Right lobe of liver (tissue), 6 donors: ENCODE data around the gene CHFR. TPM values are rescaled to one million over a fixed set of nuclear protein-coding genes. Genes with fewer than 3 reads are reported as not detected.
"Not testable (repeated sequence)": the region's sequence is repeated elsewhere in the genome, so short reads cannot be mapped to it uniquely, and the experiment has no call there.

Experiments
- ATAC-seq, 4 donors: fragments of 200-7000 bp; cut with Tn5 transposase; one replicate each; pipeline ENCODE4 v1.9.1; 2020; ENCODE audit warnings: mild to moderate bottlenecking in 4 of 4, moderate library complexity in 4 of 4
- DNase-seq, 3 donors: peaks; one replicate each; pipeline ENCODE4 v3.0.0-alpha.2; 2020
- H3K27ac ChIP-seq, 3 donors: fragments of 200-600 bp; one replicate each; pipeline ENCODE4 v1.8.0; 2022
- H3K27me3 ChIP-seq, 2 donors: fragments of 200-600 bp; one replicate each; pipeline ENCODE4 v1.8.0; 2022
- H3K36me3 ChIP-seq, 4 donors: fragments of 200-600 bp; sonication (generic) in 1 of 4; one replicate each; pipeline versions ENCODE4 v1.5.1 to v1.8.0; 2017 to 2022; ENCODE audit warnings: control low read depth in 1 of 4
- H3K4me1 ChIP-seq, 4 donors: fragments of 200-600 bp; sonication (generic) in 1 of 4; one replicate each; pipeline versions ENCODE4 v1.5.1 to v1.8.0; 2017 to 2022; ENCODE audit warnings: control low read depth in 1 of 4
- H3K4me3 ChIP-seq, 3 donors: fragments of 200-600 bp; one replicate each; pipeline ENCODE4 v1.8.0; 2022
- H3K9me3 ChIP-seq, 4 donors: fragments of 200-600 bp; sonication (generic) in 1 of 4; one replicate each; pipeline versions ENCODE4 v1.5.1 to v1.8.0; 2017 to 2022; ENCODE audit warnings: control low read depth in 1 of 4
- CTCF ChIP-seq, 4 donors: fragments of 200-600 bp in 3 of 4; fragments of 450-650 bp in 1 of 4; IDR thresholded peaks; one replicate each; pipeline versions ENCODE4 v1.5.1 to v1.8.0; 2016 to 2022; ENCODE audit warnings: antibody characterized with exemption in 4 of 4, mild to moderate bottlenecking in 2 of 4
- POLR2A ChIP-seq: fragments of 450-650 bp; IDR thresholded peaks from one replicate; pipeline ENCODE4 v1.6.1; 2017; ENCODE audit warnings: antibody characterized with exemption, mild to moderate bottlenecking
- WGBS: methylation state at CpG from one replicate; pipeline ENCODE4 v1.1.6; 2018; ENCODE audit warnings: low coverage, low lambda C conversion rate; ENCODE audit not compliant: insufficient coverage; ENCODE audit errors: missing lambda C conversion rate; 5-methylcytosine and 5-hydroxymethylcytosine counted together
- intact Hi-C, 2 donors: fragments of 100-400 bp; cut with DNase I; formaldehyde crosslinking; loops; one replicate each; pipeline versions ENCODE4 v1.11.2 to v1.14.1; 2022
- total RNA-seq, 6 experiments: library from RNA; depleted of rRNA in 2 of 6; stranded (reverse); fragments of >200 nt in 2 of 6; fragmentation: NEBNext Ultra II Directional in 3 of 6; extraction: Animal tissue kit (Norgen Biotek cat#: 25700) in 3 of 6; gene quantifications; one replicate each; pipeline versions ENCODE4 v1.1.0 to v1.2.4, GENCODE V29; 2016 to 2023
- donor health status: DM: no; HTN: yes; CAD: no.
- donor health status: DM: no; HTN: no; CAD: no.
- donor health status: DM: no; HTN: no; CAD: no.
- donor health status: DM: no; HTN: yes; CAD: no.
- donor health status: DM: no; HTN: yes; CAD: no.

CHFR gene
- total RNA-seq, 6 experiments from 2014 or later, result 11.0 to 20.4 (median 13.5) TPM

DNA sequence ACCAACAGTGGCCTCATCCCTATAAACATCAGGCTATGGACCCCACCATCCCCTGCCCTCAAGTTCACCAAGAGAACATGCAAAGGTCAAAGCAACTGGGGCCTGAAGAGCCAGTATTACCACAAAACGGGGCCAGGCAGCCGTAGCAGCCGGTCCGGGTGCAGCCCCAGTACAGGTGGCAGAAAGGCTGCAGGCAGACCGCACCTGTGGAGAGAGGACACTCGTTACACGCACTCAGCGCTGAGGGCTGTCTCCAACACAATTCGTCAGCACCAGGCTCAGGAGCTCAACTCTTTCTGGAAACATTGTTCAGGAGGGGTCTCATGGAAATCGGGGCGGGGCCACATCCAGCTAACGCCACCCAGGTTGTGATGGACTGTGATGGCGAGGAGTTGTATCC, 38.9 kb downstream of the CHFR start:
- intact Hi-C loops, result no loop called here
- DNase-seq (no peak), ATAC-seq (no peak)
- no peaks in the 10 kb centered on the region for H3K27me3 ChIP-seq
- no peak overlapping the region for H3K4me3 ChIP-seq
- no peaks in the 10 kb centered on the region for H3K9me3 ChIP-seq
- TF ChIP-seq POLR2A (no peak), CTCF (IDR thresholded peaks at IDR 0.05) (no peak)
- WGBS, result 98% methylated on average over 8 of the region's 13 CpGs
- H3K4me1 ChIP-seq, result no peaks in the 10 kb centered on the region
- no peak overlapping the region for H3K27ac ChIP-seq
- H3K36me3 ChIP-seq, result peaks cover 0 to 68% (median 24%) of the 10 kb centered on the region in 4 donors

DNA sequence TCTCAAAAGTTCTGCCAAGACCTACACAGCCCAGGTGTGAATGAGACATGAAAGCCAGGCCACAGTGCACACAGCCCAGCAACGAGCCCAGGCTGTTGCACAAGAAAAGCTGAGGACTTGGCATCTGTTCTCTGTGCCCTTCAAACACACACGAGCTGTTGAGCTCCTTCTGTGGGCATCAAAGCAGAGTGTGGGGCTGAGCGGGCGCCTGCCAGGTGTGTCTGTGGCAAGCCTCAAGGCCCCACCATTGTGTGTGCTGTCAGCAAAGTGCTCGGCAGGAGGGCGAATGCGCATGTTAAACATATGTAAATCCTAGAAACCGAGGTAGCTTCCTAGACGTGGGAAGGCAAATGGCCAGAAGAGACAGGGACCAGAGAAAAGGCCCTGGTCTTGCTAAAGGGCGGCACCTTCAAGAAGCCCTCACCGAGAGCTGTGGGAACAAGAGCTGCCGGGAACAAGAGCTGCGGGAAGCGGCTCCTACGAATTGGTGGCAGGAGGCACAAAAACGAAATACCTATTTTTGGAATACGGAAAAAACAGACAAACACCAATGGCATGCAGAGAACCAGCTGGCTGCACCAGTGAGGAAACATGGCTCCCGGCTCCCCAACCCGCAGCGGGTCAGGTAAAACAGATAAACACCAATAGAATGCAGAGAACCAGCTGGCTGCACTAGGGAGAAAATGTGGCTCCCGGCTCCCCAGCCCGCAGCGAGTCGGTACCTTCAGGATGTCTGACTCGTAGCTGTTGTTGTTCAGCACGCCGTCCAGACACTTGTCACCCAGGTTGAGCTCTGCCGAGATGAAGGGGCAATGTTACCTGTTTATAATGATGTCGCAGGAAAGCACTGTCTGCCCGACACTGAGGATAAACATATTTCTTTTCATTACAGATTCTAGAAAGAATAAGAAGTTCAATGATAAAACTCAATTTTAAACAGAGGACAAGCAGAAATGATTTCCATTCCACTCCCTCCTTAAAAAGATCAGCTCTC, 39.7 kb downstream of the CHFR start:
- H3K4me1 ChIP-seq, result no peaks in the 10 kb centered on the region
- intact Hi-C loops, result no loop called here
- no peak overlapping the region for H3K4me3 ChIP-seq
- no peak overlapping the region for H3K27ac ChIP-seq
- ATAC-seq (peak in 1 of 4 donors; percentile 76), DNase-seq (no peak)
- no peaks in the 10 kb centered on the region for H3K9me3 ChIP-seq
- WGBS, result 79% methylated on average over 18 of the region's 30 CpGs
- no peaks in the 10 kb centered on the region for H3K27me3 ChIP-seq
- TF ChIP-seq CTCF (IDR thresholded peaks at IDR 0.05) (no peak), POLR2A (no peak)
- peaks cover 0 to 67% (median 21%) of the 10 kb centered on the region in 4 donors for H3K36me3 ChIP-seq

DNA sequence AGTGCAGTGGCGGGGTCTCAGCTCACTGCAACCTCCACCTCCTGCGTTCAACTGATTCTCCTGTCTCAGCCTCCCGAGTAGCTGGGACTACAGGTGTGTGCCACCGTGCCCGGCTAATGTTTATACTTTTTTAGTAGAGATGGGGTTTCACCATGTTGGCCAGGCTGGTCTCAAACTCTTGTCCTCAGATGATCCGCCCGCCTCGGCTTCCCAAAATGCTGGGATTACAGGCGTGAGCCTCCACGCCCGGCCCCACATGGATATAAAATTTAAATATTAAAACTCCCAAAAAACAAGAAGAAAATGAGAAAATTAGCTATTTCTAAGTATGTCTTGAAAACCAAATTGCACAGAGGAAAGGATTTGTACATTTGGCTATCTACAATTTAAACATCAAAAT, 42.7 kb downstream of the CHFR start:
- peaks cover 0 to 68% (median 15%) of the 10 kb centered on the region in 4 donors for H3K36me3 ChIP-seq
- H3K27me3 ChIP-seq, DNase-seq, ATAC-seq, H3K27ac ChIP-seq, intact Hi-C loops, H3K4me3 ChIP-seq, H3K4me1 ChIP-seq, H3K9me3 ChIP-seq: not testable (repeated sequence)
- 88% methylated on average over 10 of the region's 11 CpGs for WGBS

- Histone ChIP-seq H3K27me3 (no peaks in the 10 kb centered on the region), H3K9me3 (no peaks in the 10 kb centered on the region), H3K27ac (no peak overlapping the region), H3K4me1 (no peaks in the 10 kb centered on the region), H3K36me3 (peaks cover 0 to 62% (median 14%) of the 10 kb centered on the region in 4 donors), H3K4me3 (no peak overlapping the region)
- DNase-seq (no peak), ATAC-seq (no peak)
- 89% methylated on average over 17 of the region's 21 CpGs for WGBS
- TF ChIP-seq CTCF (IDR thresholded peaks at IDR 0.05) (no peak), POLR2A (no peak)
- intact Hi-C loops, result no loop called here
Observed at GRCh38 chr12:132842449-132843045, 44.9 kb downstream of the CHFR start.

GRCh38 chr12:132841151-132841550, 46.3 kb downstream of the CHFR start:
- TF ChIP-seq POLR2A (no peak), CTCF (IDR thresholded peaks at IDR 0.05) (no peak)
- no peaks in the 10 kb centered on the region for H3K4me1 ChIP-seq
- WGBS, result 84% methylated on average over 7 of the region's 15 CpGs
- no peaks in the 10 kb centered on the region for H3K9me3 ChIP-seq
- no peak overlapping the region for H3K27ac ChIP-seq
- intact Hi-C loops, result no loop called here
- DNase-seq, result no peak
- no peak for ATAC-seq
- H3K4me3 ChIP-seq, result no peak overlapping the region
- H3K27me3 ChIP-seq, result no peaks in the 10 kb centered on the region
- H3K36me3 ChIP-seq, result peaks cover 0 to 51% (median 7%) of the 10 kb centered on the region in 4 donors
